Frontal cortex (tissue), 4 donors: ENCODE data around the gene GPAT3. TPM values are rescaled to one million over a fixed set of nuclear protein-coding genes. Genes with fewer than 3 reads are reported as not detected.
"Not testable (repeated sequence)": the region's sequence is repeated elsewhere in the genome, so short reads cannot be mapped to it uniquely, and the experiment has no call there.

Experiments
- DNase-seq, 2 donors: peaks; one replicate each; pipeline ENCODE4 v3.0.0; 2012; ENCODE audit warnings: low spot score in 2 of 2
- FAIRE-seq: peaks from 2 replicates; lab custom pipeline; 2012; peaks lifted over from hg19 to GRCh38; lab: Jason Lieb, UNC
- total RNA-seq: library from RNA; depleted of rRNA; stranded (reverse); fragments of >200 nt; gene quantifications from one replicate; pipeline ENCODE4 v1.2.3, GENCODE V29; 2014
- donor health status: control.
- donor health status: control.
- donor health status: control.

Gene GPAT3
- not detected for total RNA-seq

DNA sequence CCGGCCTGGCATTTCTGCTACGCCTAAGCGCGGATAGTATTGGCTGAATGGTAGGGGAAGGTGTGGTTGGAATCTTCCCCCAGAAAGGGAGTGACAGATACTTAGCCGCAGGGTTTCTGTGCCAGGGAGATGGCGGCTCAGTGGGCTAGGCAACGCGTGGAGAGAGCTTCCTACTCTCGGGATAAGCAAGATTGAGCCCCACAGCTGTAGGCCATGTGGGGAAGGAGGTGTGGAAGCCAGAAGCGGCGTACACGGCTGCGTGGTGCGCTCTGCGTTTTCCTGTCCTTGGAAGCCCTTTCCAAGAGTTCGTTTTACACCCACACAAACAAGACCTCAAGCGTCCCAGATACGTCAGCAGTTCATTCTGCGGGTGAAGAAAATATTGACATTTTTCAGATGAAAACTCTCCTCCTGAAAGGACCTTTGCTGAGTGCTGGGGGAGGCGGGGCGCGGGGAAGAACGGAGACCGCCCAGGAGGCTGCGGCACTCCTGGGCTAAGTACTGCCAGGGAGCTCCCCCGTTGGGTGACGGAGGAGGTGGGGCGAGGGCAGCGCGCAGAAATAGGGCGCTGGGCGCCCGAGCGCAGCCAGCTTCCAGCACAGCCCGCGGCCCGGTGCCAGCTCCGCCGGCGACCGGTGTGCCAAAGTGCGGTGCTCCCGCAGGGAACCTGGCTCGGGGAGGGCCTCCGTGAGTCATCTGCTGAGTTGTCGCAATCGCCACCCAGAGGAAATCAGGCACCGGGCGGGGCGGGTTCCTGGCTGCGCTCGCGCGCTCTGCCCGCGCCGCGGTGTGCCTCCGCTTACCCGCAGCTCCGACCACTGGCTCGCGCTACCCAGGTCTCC lies at the start of gene GPAT3:
Gene GPAT3, plus strand, starts transcription at position 589 of the 842 bp plus-strand sequence. CDS start 515 bp downstream, outside the sequence.
- no peak for FAIRE-seq

GRCh38 chr4:83486457-83487129 lies 49.3 kb upstream of the GPAT3 start:
- no peak for FAIRE-seq
- DNase-seq = no peak

More for the DNA sequence above, at the start of gene GPAT3:
- peak; percentile 45 to 73 for DNase-seq

DNA sequence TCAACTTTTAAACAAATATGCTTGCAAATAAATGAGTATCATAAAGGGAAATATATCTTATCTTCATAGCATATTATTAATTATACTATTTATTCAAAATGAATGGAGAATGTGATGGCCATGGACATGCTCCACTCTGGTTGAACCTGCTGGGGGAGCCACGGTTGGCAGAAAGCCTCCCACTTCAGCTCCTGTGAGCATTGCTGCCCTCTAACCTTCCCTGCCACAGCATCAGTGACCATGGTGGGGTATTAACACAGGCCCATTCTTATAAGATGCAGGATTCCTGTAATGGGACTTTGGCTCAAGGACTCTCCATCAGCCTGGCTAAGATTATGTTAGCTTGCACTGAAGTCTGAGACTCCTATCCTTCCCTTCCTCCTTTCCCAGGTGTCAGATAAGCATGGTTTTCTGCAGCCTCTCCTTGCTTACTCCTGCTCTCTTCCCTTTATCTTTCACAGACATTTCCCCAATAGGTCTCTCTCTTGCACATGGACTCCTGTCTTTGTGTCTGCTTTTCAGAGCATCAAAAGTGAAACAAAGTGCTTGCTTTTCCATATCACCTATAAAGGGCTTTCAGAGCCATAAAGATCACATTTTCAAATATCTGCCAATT lies 46.1 kb upstream of the GPAT3 start:
- no peak for FAIRE-seq
- DNase-seq = no peak

DNA sequence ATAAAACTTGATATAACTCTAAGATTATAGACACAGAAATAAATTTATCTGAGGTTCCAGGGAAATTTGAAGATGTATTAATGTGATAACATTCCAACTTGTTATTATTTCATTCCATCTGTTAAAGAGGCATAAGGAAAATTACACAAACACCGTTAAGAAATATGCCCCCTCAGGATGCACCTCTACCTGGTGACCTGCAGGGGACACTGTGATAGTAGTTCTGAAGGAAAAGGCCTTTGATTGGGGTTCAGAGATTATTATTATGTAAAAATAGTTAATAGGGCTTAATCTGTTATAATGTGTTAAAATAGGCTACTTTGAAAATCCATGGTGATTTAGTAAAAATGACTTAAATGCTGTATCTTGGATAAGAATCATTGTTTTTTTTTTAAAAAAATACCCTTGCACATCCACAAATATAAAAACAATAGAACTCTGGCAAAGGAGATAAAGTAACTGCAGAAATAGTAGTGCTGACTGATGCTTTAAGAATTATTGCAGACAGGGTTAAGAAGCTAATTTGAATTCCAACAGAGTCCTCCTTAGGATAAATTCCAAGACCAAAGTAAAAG lies 44.9 kb upstream of the GPAT3 start:
- DNase-seq (no peak), FAIRE-seq (no peak)

GRCh38 chr4:83496085-83496917 lies 39.6 kb upstream of the GPAT3 start:
- DNase-seq = not testable (repeated sequence)

DNA sequence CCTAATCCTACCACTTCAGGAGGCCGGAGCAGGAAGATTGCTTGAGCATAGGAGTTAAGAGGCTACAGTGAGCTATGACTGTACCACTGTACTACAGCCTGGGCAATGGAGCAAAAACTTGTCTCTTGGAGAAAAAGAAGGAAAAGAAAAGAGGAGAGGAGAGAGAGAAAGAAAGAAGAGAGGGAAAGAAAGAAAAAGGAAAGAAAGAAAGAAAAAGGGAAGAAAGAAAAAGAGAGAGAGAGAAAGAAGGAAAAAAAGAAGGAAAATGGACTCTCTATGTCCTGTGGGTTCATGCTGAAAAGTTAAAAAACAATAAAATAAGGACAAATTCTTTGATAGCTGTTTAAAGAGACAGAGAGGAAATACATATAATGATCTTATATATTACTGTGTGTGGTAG lies 37.7 kb upstream of the GPAT3 start:
- FAIRE-seq (no peak), DNase-seq (no peak)

More at GRCh38 chr4:83496085-83496917, 39.6 kb upstream of the GPAT3 start:
- not testable (repeated sequence) for FAIRE-seq

GRCh38 chr4:83501671-83502070 lies 34.2 kb upstream of the GPAT3 start:
- FAIRE-seq, DNase-seq: not testable (repeated sequence)

DNA sequence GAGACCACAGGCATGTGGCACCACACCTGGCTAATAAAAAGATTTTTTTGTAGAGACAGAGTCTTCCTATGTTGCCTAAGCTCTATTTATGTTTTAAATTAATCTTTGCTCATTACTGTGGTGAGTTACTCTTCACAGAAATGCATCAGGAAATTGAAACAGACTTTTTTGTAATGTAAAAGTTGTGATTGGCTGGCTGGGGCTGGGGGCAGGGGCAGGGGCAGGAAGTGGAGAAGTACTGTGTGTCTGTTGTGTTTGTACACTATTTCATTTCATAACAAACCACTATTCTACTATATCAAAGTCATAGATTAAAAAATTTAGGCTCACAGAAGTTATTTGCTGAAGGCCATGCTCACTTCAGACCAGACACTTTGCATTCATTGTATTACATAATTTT lies 31.9 kb upstream of the GPAT3 start:
- no peak for DNase-seq
- no peak for FAIRE-seq

DNA sequence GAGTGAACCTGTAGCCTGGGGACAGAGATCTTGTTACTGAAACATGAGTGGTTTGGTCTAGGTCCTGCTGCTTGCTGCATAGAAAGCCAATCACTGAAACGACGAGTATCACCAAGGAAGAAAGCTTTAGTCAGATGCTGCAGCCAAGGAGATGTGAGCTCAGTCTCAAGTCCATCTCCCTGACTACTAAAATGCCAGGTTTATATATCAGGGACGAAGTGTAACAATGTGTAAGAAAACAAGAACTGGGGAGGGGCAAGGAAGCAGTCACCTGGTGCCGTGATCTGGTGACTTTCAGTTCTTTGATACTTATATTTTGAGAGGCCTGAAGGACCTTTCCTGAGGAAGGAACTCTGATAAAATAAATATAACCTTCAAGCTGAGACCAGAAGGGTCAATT lies 31.4 kb upstream of the GPAT3 start:
- FAIRE-seq (no peak), DNase-seq (no peak)

- no peak for FAIRE-seq
These were observed 30.9 kb upstream of the GPAT3 start for GRCh38 chr4:83504996-83505395.

DNA sequence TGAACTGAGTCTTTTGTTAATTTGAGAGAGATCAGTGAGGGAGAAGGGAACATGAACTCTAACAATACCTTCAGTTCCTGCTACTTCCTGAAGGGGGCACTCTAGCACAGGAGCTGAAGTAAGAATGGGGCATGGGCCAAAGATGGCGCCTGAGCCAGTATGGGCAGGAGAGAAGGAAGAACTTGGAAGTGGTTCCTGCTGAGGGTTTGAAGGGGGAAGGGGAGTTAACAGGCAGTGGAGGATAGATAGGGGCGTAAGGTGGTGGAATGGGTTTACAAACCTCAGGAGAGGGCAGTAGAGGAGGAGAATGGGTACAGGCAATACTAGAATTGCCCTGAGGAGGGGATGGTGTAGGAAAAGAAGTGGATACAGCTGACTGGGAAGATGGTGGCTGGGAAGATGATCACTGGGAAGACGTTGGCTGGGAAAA lies 26.7 kb upstream of the GPAT3 start:
- not testable (repeated sequence) for FAIRE-seq

More at GRCh38 chr4:83504996-83505395, 30.9 kb upstream of the GPAT3 start:
- DNase-seq = no peak

GRCh38 chr4:83510442-83510841 lies 25.5 kb upstream of the GPAT3 start:
- FAIRE-seq = no peak
- no peak for DNase-seq

More for the DNA sequence above, 26.7 kb upstream of the GPAT3 start:
- not testable (repeated sequence) for DNase-seq

- DNase-seq (no peak), FAIRE-seq (no peak)
These were observed 19.7 kb upstream of the GPAT3 start for GRCh38 chr4:83516042-83516772.

- FAIRE-seq (no peak), DNase-seq (no peak)
These were observed 13.7 kb upstream of the GPAT3 start for GRCh38 chr4:83522239-83522638.

DNA sequence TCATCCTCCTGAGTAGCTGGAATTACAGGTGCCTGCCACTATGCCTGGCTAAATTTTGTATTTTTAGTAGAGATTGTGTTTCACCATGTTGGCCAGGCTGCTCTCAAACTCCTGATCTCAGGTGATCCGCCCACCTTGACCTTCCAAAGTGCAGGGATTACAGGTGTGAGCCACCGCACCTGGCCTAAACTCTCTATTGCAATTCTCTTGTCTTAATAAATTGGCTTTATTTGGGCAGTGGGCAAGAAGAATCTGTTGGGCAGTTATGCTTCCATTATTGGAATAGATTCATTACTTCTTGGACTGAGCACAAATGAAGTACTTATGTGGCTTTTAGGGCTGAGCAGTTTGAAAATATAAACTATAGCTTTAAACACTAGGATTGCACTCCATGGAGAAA lies 8.2 kb upstream of the GPAT3 start:
- FAIRE-seq (no peak), DNase-seq (no peak)

DNA sequence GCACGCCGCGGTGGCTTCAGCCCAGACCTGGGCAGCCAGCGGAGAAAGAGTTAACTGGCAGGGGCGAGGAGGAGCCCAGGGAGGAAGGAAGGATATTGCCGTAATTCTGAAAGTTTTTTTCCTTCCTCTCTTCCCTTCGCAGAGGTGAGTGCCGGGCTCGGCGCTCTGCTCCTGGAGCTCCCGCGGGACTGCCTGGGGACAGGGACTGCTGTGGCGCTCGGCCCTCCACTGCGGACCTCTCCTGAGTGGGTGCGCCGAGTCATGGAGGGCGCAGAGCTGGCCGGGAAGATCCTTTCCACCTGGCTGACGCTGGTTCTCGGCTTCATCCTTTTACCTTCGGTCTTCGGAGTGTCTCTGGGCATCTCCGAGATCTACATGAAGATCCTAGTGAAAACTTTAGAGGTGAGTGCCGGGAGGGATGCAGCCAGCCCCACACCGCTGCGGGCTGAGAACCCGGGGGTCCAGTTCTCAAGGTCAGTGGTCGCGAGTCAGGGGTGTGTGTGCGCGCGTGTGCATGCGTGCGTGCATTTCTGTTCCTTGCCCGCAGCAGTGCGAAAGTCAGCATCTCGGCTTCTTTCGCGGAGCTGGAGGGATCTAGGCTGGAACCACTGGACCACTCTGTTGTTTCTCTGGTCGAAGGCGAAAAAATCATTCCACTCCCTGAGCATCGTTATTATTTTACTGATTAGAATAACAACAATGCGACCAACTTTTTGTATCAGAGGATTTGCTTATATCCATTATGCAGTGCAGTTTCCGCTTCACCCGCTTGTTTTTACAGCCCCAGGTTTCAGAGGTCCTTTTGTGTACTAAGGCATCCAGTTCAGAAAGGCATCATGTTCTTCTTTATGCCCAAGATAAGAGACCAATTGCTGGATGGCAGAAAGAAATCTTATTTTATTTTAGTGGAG lies 709 bp downstream of the GPAT3 start:
- peak in 1 of 2 donors; percentile 17 for DNase-seq
- FAIRE-seq = no peak

GRCh38 chr4:83542225-83542624 lies 6.3 kb downstream of the GPAT3 start:
- FAIRE-seq (no peak), DNase-seq (no peak)

DNA sequence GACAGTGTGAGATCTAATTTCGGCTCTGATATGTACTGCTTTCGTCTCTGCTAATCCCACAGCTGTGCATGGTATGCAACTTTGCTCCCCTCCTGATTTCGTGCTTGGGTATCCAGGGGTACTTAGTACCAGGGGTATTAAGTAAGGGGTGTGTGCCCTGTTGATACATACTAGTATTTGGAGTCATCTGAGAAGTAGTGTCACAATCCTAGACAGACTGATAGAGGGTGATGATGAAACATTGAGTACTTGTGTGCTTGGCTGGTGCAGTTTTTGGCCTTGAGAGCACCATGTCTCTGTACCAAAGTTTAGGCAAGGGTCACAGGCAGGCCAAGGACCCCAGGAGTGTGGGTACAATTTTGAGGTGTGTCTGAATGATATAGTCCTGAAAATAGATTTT lies 10.9 kb downstream of the GPAT3 start:
- DNase-seq = no peak
- no peak for FAIRE-seq
